HepG2 (cell line): Measurements from ENCODE around the gene TSPAN3. TPM values are rescaled to one million over a fixed set of nuclear protein-coding genes. Genes with fewer than 3 reads are reported as not detected.

Source experiments
- AHDC1 ChIP-seq: sonication (generic); formaldehyde crosslinking; IDR thresholded peaks from 2 replicates; pipeline ENCODE4 v1.5.1; 2020; ENCODE audit warnings: mild to moderate bottlenecking, missing genetic modification reagents, borderline replicate concordance
- DR1 ChIP-seq: sonication (generic); formaldehyde crosslinking; IDR thresholded peaks from 2 replicates; pipeline ENCODE4 v1.8.0; 2021; ENCODE audit warnings: mild to moderate bottlenecking, missing genetic modification reagents, inconsistent platforms
- ERF ChIP-seq: IDR thresholded peaks from 2 replicates; pipeline ENCODE4 v1.6.1; 2018; ENCODE audit warnings: missing biosample characterization, missing genetic modification reagents
- FOSL2 ChIP-seq: sonication (generic); formaldehyde crosslinking; IDR thresholded peaks from 2 replicates; pipeline ENCODE4 v1.4.0; 2020; ENCODE audit warnings: missing genetic modification reagents
- GLMP ChIP-seq: sonication (generic); formaldehyde crosslinking; IDR thresholded peaks from 2 replicates; pipeline ENCODE4 v1.9.0; 2021; ENCODE audit warnings: missing genetic modification reagents, mild to moderate bottlenecking, borderline replicate concordance
- ISL2 ChIP-seq: sonication (generic); formaldehyde crosslinking; IDR thresholded peaks from 2 replicates; pipeline ENCODE4 v1.5.0; 2020; ENCODE audit warnings: missing genetic modification reagents
- KDM5A ChIP-seq: fragments of 200-600 bp; sonication (generic); IDR thresholded peaks from 2 replicates; pipeline ENCODE4 v1.7.0; 2018; ENCODE audit warnings: antibody characterized with exemption, mild to moderate bottlenecking, low read length, borderline replicate concordance
- MBD4 ChIP-seq: IDR thresholded peaks from 2 replicates; pipeline ENCODE4 v1.6.1; 2012; ENCODE audit warnings: low read length, inconsistent platforms, borderline replicate concordance
- NFIB ChIP-seq: sonication (generic); formaldehyde crosslinking; IDR thresholded peaks from 2 replicates; pipeline ENCODE4 v1.9.0; 2021; ENCODE audit warnings: missing genetic modification reagents, mild to moderate bottlenecking, borderline replicate concordance
- SP4 ChIP-seq: sonication (generic); formaldehyde crosslinking; IDR thresholded peaks from 2 replicates; pipeline ENCODE4 v1.8.1; 2023; ENCODE audit warnings: mild to moderate bottlenecking, missing genetic modification reagents
- SRSF1 ChIP-seq: fragments of 200-400 bp; formaldehyde crosslinking; optimal IDR thresholded peaks from 2 replicates; pipeline ENCODE3; 2017; ENCODE audit warnings: mild to moderate bottlenecking, low read depth, low read length, moderate library complexity
- STAG1 ChIP-seq: sonication (generic); formaldehyde crosslinking; IDR thresholded peaks from 2 replicates; pipeline ENCODE4 v1.4.0; 2020; ENCODE audit warnings: missing genetic modification reagents
- STAT5B ChIP-seq: sonication (generic); formaldehyde crosslinking; IDR thresholded peaks from 2 replicates; pipeline ENCODE4 v1.4.0; 2020; ENCODE audit warnings: missing genetic modification reagents
- SUZ12 ChIP-seq: fragments of 150-350 bp; IDR thresholded peaks from 2 replicates; pipeline ENCODE4 v1.6.1; 2014; ENCODE audit warnings: low read depth, low read length
- ZBTB49 ChIP-seq: sonication (generic); formaldehyde crosslinking; IDR thresholded peaks from 2 replicates; pipeline ENCODE4 v1.4.0; 2020; ENCODE audit warnings: missing genetic modification reagents, borderline replicate concordance
- ZFP36L2 ChIP-seq: sonication (generic); formaldehyde crosslinking; IDR thresholded peaks from 2 replicates; pipeline ENCODE4 v1.4.0; 2020; ENCODE audit warnings: missing genetic modification reagents
- ZNF430 ChIP-seq: sonication (generic); formaldehyde crosslinking; IDR thresholded peaks from 2 replicates; pipeline ENCODE4 v1.9.0; 2021; ENCODE audit warnings: mild to moderate bottlenecking, missing genetic modification reagents
- ZNF451 ChIP-seq: sonication (generic); formaldehyde crosslinking; IDR thresholded peaks from 2 replicates; pipeline ENCODE4 v1.5.0; 2020; ENCODE audit warnings: mild to moderate bottlenecking, missing genetic modification reagents
- ZNF549 ChIP-seq: sonication (generic); formaldehyde crosslinking; IDR thresholded peaks from 2 replicates; pipeline ENCODE4 v1.5.0; 2020; ENCODE audit warnings: missing genetic modification reagents
- ZNF577 ChIP-seq: sonication (generic); formaldehyde crosslinking; IDR thresholded peaks from 2 replicates; pipeline ENCODE4 v1.4.0; 2020; ENCODE audit warnings: mild to moderate bottlenecking, low read depth, missing genetic modification reagents, borderline replicate concordance
- ZNF724P ChIP-seq: sonication (generic); formaldehyde crosslinking; IDR thresholded peaks from 2 replicates; pipeline ENCODE4 v1.8.0; 2022; ENCODE audit warnings: missing genetic modification reagents, borderline replicate concordance
- ZNF766 ChIP-seq: sonication (generic); formaldehyde crosslinking; IDR thresholded peaks from 2 replicates; pipeline ENCODE4 v1.5.0; 2020; ENCODE audit warnings: missing genetic modification reagents, borderline replicate concordance
- polyA plus RNA-seq, 8 experiments: library from polyadenylated mRNA; depleted of rRNA in 3 of 8; stranded (reverse) in 7 of 8; unstranded in 1 of 8; fragments of >200 nt; fragmentation: Illumina TruSeq in 4 of 8; extraction: Trizol in 4 of 8; gene quantifications; 2 replicates each; pipeline versions ENCODE4 v1.2.1 to v1.2.3, GENCODE V29; 2011 to 2016; ENCODE audit warnings: low read depth in 4 of 8, missing spikeins in 1 of 8, mixed read lengths in 1 of 8; ENCODE audit not compliant: insufficient read depth in 1 of 8
- total RNA-seq, 5 experiments: library from RNA; depleted of rRNA; stranded (reverse); fragments of >200 nt; fragmentation: Illumina TruSeq; extraction: Trizol; gene quantifications; 2 replicates each; pipeline ENCODE4 v1.2.3, GENCODE V29; 2016; ENCODE audit warnings: low read depth in 1 of 5

The TSPAN3 gene
- total and polyA plus RNA-seq, 2 of the 13 experiments (the other 11 are each of a cell fraction or from before 2014, with no cell fraction given) = 167 to 170 TPM

- TF ChIP-seq ZNF724P (CRISPR knock-in tag) (no peak), MBD4 (no peak), ZNF766 (CRISPR knock-in tag) (no peak), SRSF1 (peak; percentile 39), ZBTB49 (CRISPR knock-in tag) (no peak), SP4 (CRISPR knock-in tag) (peak; percentile 89), ZNF549 (CRISPR knock-in tag) (no peak), SUZ12 (no peak), ZFP36L2 (CRISPR knock-in tag) (no peak), ISL2 (CRISPR knock-in tag) (no peak), DR1 (CRISPR knock-in tag) (no peak; the same call in 1 of the 2 replicates), ZNF451 (no peak), NFIB (no peak), GLMP (CRISPR knock-in tag) (no peak; the same call in 1 of the 2 replicates), STAG1 (no peak), KDM5A (no peak), STAT5B (CRISPR knock-in tag) (no peak), ZNF430 (CRISPR knock-in tag) (no peak), ZNF577 (CRISPR knock-in tag) (no peak), ERF (CRISPR knock-in tag) (peak; percentile 21; the same call in 1 of the 2 replicates), FOSL2 (CRISPR knock-in tag) (no peak), AHDC1 (CRISPR knock-in tag) (no peak)
Measured at GRCh38 chr15:77070495-77071304, at the start of gene TSPAN3 (continued).
